Activated CD8-positive, alpha-beta T cell treated with anti-CD3 and anti-CD28 coated beads for 36 hours (primary cell): ENCODE data around the gene SLC8A3. TPM values are rescaled to one million over a fixed set of nuclear protein-coding genes. Genes with fewer than 3 reads are reported as not detected.

Experiments
- ATAC-seq: fragments of 200-7000 bp; cut with Tn5 transposase; one replicate; pipeline ENCODE4 v1.10.0; 2021; ENCODE audit warnings: mild to moderate bottlenecking, moderate library complexity
- CTCF ChIA-PET: fragments of 350-600 bp; sonication (Branson Sonifier 250); formaldehyde crosslinking; loops from one replicate; lab custom pipeline; 2021; ENCODE audit warnings: antibody characterized with exemption; lab: Charles Lee
- POLR2A ChIA-PET: fragments of 350-600 bp; sonication (Branson Sonifier 250); formaldehyde crosslinking; loops from one replicate; lab custom pipeline; 2021; ENCODE audit warnings: antibody characterized with exemption; lab: Charles Lee
- DNase-seq: peaks from one replicate; pipeline ENCODE4 v3.0.0-alpha.2; 2020
- H3K27ac Mint-ChIP-seq: one replicate; pipeline ENCODE4 v1.8.0; 2021; ENCODE audit warnings: mild to moderate bottlenecking, mixed read lengths
- H3K27me3 Mint-ChIP-seq: one replicate; pipeline ENCODE4 v1.8.0; 2021; ENCODE audit warnings: mixed read lengths
- H3K36me3 Mint-ChIP-seq: one replicate; pipeline ENCODE4 v1.8.0; 2021; ENCODE audit warnings: low read depth, mixed read lengths
- H3K4me1 Mint-ChIP-seq: one replicate; pipeline ENCODE4 v1.8.0; 2021; ENCODE audit warnings: low read depth, mixed read lengths
- H3K4me3 Mint-ChIP-seq: one replicate; pipeline ENCODE4 v1.8.0; 2021; ENCODE audit warnings: mild to moderate bottlenecking, moderate library complexity, mixed read lengths
- H3K9me3 Mint-ChIP-seq: one replicate; pipeline ENCODE4 v1.8.0; 2021; ENCODE audit warnings: mixed read lengths
- CTCF ChIP-seq: fragments of 200-600 bp; IDR thresholded peaks from one replicate; pipeline ENCODE4 v1.8.0; 2022; ENCODE audit warnings: antibody characterized with exemption, mild to moderate bottlenecking
- intact Hi-C: fragments of 100-400 bp; cut with micrococcal nuclease; formaldehyde crosslinking; loops from one replicate; pipeline ENCODE4 v1.10.0; 2022
- total RNA-seq, 2 experiments: library from RNA; stranded (reverse); gene quantifications; one replicate each; pipeline ENCODE4 v1.2.3, GENCODE V29; 2021

SLC8A3 gene
- total RNA-seq, 2 experiments from 2014 or later: 0.54 TPM

GRCh38 chr14:70186900-70187451 is 1.8 kb downstream of the SLC8A3 start:
- Mint-ChIP-seq H3K9me3 (no peaks in the 10 kb centered on the region), H3K4me1 (peaks cover 24% of the 10 kb centered on the region), H3K27ac (peak overlapping the region; percentile 61), H3K4me3 (peak overlapping the region; percentile 74), H3K27me3 (peaks cover 48% of the 10 kb centered on the region), H3K36me3 (no peaks in the 10 kb centered on the region)
- intact Hi-C loops: no loop called here
- ATAC-seq (no peak), DNase-seq (peak; percentile 64)
- ChIA-PET CTCF (interaction anchor here (0.7 kb wide), 1 partner anchor 606 kb away, joined by 3 read pairs; no protein-coding TSS in a partner anchor), POLR2A (interaction anchor here (0.6 to 0.7 kb wide), 2 partner anchors 78 to 253 kb away, joined by 3 read pairs; no protein-coding TSS in a partner anchor)
- no peak for TF ChIP-seq CTCF

- Mint-ChIP-seq H3K36me3 (no peaks in the 10 kb centered on the region), H3K27me3 (peaks cover 30% of the 10 kb centered on the region), H3K4me3 (no peak overlapping the region), H3K9me3 (no peaks in the 10 kb centered on the region), H3K4me1 (peaks cover 18% of the 10 kb centered on the region), H3K27ac (no peak overlapping the region)
- intact Hi-C loops: no loop called here
- POLR2A ChIA-PET: interaction anchor here (0.6 kb wide), 1 partner anchor 78 kb away, joined by 3 read pairs; no protein-coding TSS in a partner anchor
- CTCF ChIA-PET: no interaction called here
- TF ChIP-seq CTCF: no peak
- DNase-seq (no peak), ATAC-seq (no peak)
Observed at GRCh38 chr14:70183991-70184390, 4.8 kb downstream of the SLC8A3 start.

- H3K4me1 Mint-ChIP-seq: no peaks in the 10 kb centered on the region
- no peak overlapping the region for H3K4me3 Mint-ChIP-seq
- peaks cover 27% of the 10 kb centered on the region for H3K27me3 Mint-ChIP-seq
- no peaks in the 10 kb centered on the region for H3K36me3 Mint-ChIP-seq
- DNase-seq (no peak), ATAC-seq (no peak)
- intact Hi-C loops: no loop called here
- ChIA-PET CTCF (no interaction called here), POLR2A (no interaction called here)
- no peaks in the 10 kb centered on the region for H3K9me3 Mint-ChIP-seq
- TF ChIP-seq CTCF: no peak
- no peak overlapping the region for H3K27ac Mint-ChIP-seq
Observed at GRCh38 chr14:70181276-70181675, 7.5 kb downstream of the SLC8A3 start.

GRCh38 chr14:70180718-70181117 is 8.0 kb downstream of the SLC8A3 start:
- no peak for DNase-seq
- ChIA-PET POLR2A (no interaction called here), CTCF (no interaction called here)
- H3K9me3 Mint-ChIP-seq: no peaks in the 10 kb centered on the region
- intact Hi-C loops: no loop called here
- H3K36me3 Mint-ChIP-seq: no peaks in the 10 kb centered on the region
- H3K27me3 Mint-ChIP-seq: peaks cover 22% of the 10 kb centered on the region
- no peak for ATAC-seq
- no peak for TF ChIP-seq CTCF
- no peak overlapping the region for H3K27ac Mint-ChIP-seq
- H3K4me3 Mint-ChIP-seq: no peak overlapping the region
- no peaks in the 10 kb centered on the region for H3K4me1 Mint-ChIP-seq

- no peaks in the 10 kb centered on the region for H3K36me3 Mint-ChIP-seq
- CTCF ChIA-PET: no interaction called here
- no peaks in the 10 kb centered on the region for H3K9me3 Mint-ChIP-seq
- ATAC-seq (no peak), DNase-seq (no peak)
- no peak for TF ChIP-seq CTCF
- no peaks in the 10 kb centered on the region for H3K4me1 Mint-ChIP-seq
- H3K4me3 Mint-ChIP-seq: no peak overlapping the region
- POLR2A ChIA-PET: no interaction called here
- intact Hi-C loops: no loop called here
- H3K27me3 Mint-ChIP-seq: peaks cover 21% of the 10 kb centered on the region
- no peak overlapping the region for H3K27ac Mint-ChIP-seq
Observed at GRCh38 chr14:70177081-70177800, 11.5 kb downstream of the SLC8A3 start.
